Breast epithelium (tissue), 3 donors: ENCODE results near the gene RTN1.

Experiments used
- CTCF ChIP-seq, 3 donors: fragments of 450-650 bp; IDR thresholded peaks; one replicate each; pipeline ENCODE4 v1.5.1; 2016 to 2017; ENCODE audit warnings: antibody characterized with exemption in 3 of 3, mild to moderate bottlenecking in 3 of 3, moderate library complexity in 3 of 3
- POLR2AphosphoS5 ChIP-seq, 3 donors: sonication (generic); formaldehyde crosslinking; IDR thresholded peaks; one replicate each; pipeline ENCODE4 v1.6.1; 2017; ENCODE audit warnings: antibody characterized with exemption in 3 of 3

GRCh38 chr14:59828276-59828675 is 42.3 kb downstream of the RTN1 start:
- TF ChIP-seq POLR2AphosphoS5 (IDR thresholded peaks at IDR 0.05) (no peak), CTCF (IDR thresholded peaks at IDR 0.05) (no peak)
